Stimulated activated CD4-positive, alpha-beta T cell treated with anti-CD3 and anti-CD28 coated beads, Interleukin-12 subunit alpha, Interleukin-12 subunit beta, amount 100 ng/mL, for 24 hours (primary cell): Measurements from ENCODE around the gene SKA2.
"Not testable (repeated sequence)": the region's sequence is repeated elsewhere in the genome, so short reads cannot be mapped to it uniquely, and the experiment has no call there.

ENCODE experiments used
- DNase-seq, 2 experiments: peaks; one replicate each; pipeline ENCODE4 v3.0.0-alpha.2; 2020; ENCODE audit warnings: low read depth in 2 of 2

The SKA2 gene, protein sequence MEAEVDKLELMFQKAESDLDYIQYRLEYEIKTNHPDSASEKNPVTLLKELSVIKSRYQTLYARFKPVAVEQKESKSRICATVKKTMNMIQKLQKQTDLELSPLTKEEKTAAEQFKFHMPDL

DNA sequence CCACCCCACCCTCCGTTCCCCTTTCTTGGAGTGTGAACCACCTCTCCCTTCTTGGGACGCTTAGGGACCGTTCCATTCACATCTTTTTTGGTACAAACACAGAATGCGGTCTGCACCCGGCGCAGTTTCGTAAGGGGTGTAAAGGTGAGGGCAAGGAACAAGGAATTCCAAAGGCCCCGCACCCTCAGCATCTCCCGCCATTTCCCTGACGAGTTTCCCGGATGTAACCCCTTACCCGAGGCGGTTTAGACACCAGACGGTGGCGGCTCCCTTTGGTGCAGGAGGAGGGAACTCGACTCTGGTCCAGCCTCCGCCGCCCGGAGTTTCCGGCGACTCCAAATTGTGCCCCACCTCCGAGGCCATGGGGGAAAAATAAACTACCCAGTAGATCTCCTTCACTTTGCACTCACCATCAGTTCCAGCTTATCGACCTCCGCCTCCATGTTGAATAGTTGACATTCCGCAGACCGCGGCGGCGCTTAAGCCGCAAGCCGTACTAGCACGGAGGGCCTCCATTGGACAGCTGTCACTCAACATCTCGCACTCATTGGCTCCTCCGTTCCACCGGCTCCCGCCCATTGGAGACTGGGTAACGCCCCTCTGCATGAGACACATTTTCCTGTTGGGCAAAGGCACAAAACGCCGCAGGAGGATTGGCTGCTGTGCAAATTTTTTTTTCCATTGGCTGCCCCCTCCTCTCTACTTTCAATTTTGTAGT lies at the start of gene SKA2:
Gene SKA2, minus strand, starts transcription at position 466 of the 718 bp plus-strand sequence. Its CDS starts 23 bp downstream, at position 443.
- peak; percentile 96 to 97 for DNase-seq

DNA sequence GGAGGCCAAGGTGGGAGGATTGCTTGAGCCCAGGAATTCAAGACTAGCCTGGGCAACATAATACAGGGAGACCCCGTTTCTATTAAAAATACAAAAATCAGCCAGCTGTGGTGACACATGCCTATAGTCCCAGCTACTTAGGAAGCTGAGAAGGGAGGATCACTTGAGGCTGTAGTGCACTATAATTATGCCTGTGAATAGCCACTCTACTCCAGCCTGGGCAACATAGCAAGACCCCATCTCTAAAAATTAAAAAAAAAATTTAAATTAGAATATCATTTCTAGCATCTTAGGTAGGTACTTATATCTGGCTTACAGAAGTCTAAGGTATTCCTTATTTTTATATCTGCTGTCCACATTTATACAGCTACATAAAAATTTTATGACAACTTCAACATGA lies 47.3 kb upstream of the SKA2 start:
- no peak for DNase-seq

DNA sequence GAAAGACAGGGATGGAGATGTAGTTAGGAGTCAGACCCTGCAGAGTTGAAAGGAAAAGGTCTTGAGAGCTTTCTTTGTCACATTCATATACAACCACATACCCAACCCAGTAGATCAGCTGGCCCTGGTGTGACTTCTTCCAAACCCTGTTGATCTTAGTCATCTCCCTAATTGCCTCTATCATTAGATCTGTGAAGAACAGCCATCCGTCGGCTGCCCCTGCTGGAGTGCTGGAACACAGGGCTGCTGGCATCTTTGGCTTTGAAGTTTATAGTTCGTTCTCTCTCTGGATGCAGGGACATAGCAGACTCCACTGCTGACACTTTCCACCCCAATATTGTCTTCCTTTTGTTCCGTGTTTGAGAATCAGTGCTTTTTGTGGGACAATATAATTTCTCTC lies 44.4 kb upstream of the SKA2 start:
- DNase-seq: no peak

DNA sequence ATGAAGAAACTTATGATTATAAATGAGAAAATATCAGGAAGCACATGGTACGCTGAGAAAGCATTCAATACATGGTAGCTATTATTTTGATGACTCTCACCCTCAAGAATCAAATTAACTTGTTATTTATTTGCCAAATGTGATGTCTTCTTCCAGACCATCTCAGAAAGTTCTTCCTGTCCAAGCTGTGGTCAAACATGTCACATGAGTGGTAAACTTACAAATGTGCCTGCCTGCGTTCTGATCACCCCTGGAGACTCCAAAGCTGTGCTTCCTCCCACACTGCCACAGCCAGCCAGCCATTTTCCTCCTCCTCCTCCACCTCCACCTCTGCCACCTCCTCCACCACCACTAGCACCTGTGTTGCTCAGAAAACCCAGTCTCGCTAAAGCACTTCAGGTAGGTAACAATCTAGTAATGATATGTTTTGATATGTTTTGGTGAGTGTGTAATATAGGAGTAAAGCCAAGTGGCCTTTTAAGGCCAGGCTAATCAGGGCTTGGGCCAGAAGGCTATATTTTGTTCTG lies 38.4 kb upstream of the SKA2 start:
- DNase-seq: no peak

DNA sequence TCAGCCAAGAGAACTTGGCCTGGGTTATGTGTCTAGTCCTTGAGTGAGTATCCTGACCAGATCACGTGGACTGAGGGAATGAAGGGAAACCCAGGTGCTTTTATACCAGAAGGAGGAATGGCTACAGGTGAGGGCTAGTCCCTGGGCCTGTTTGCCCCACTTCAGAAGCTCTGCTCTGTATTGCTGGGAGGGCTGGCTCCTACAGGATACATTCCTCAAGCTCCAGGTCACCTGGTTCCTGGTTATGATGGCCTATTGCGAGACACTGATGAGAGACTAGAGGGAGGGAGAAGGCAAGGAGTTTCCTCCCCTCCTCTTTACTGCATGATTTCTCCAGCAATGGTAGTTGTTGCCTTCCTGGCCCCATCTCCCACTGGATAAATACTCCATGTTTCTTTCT lies 35.8 kb upstream of the SKA2 start:
- no peak for DNase-seq

DNA sequence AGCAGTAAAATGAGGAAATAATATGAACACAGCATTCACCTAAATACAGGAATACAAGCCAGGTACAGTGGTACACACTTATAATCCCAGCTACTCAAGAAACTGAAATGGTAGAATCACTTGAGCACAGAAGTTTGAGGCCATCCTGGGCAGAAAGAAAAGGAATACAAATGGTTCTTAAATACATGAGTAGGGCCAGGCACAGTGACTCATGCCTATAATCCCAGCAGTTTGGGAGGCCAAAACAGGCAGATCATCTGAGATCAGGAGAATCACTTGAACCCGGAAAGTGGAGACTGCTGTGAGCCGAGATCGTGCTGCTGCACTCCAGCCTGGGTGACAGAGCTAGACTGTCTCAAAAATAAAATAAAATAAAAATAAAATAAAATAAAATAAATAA lies 31.9 kb upstream of the SKA2 start:
- DNase-seq: no peak

DNA sequence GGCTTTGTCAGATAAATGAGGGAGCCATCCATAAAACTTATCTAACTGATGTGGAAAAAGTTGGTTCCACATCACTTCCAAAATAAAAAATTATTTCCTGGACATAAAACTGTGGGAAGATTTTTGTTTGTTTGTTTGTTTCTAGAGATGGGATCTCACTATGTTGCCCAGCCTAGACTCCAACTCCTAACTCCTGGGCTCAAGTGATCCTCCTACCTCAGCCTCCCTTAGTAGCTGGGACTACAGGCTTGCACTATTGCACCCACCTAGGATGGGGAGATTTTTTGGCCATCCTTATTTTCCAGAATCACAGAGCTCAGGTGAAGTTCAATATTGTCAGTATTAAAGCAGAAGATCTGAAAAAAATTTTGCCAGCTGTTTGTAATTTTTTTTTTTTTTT lies 31.0 kb upstream of the SKA2 start:
- no peak for DNase-seq

DNA sequence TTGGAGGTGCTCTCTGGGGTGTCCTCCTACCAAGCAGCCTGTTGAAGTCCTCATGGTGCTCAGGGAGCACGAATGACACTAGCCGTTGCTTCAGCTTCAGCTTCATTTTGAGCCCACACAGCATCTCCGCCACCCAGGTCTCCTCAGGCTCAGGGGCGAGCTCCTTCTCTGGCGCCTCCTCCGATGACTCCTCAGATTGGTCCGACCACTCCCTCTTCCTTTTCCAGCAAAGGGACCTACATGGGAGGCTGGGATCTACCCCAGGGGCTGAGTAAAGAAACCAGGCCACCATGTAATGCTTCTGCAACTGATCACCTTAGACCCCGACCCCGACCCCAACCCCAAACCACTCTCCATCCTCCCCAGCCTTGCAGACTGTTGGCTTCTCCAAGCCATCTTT lies 26.5 kb upstream of the SKA2 start:
- no peak for DNase-seq

DNA sequence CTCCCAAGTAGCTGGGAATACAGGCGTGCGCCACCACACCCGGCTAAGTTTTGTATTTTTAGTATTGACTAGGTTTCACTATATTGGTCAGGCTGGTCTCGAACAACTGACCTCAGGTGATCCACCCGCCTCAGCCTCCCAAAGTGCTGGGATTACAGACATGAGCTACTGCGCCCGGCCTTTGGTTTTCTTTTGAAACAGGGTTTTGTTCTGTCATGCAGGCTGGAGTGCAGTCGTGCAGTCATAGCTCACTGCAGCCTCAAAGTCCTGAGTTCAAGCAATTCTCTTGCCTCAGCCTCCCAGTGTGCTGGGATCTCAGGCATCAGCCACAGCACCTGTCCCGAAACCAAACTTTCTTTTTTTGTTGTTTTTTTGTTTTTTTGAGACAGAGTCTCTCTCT lies 25.6 kb upstream of the SKA2 start:
- no peak for DNase-seq

DNA sequence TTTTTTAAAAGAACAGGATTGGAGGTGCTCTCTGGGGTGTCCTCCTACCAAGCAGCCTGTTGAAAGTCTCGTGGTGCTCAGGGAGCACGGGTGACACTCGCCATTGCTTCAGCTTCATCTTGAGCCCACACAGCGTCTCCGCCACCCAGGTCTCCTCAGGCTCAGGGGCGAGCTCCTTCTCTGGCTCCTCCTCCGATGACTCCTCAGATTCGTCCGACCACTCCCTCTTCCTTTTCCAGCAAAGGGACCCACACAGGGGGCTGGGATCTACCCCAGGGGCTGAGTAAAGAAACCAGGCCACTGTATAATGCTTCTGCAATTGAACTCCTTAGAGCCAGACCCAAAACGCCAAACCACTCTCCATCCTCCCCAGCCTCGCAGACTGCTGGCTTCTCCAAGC lies 24.6 kb upstream of the SKA2 start:
- DNase-seq: not testable (repeated sequence)

DNA sequence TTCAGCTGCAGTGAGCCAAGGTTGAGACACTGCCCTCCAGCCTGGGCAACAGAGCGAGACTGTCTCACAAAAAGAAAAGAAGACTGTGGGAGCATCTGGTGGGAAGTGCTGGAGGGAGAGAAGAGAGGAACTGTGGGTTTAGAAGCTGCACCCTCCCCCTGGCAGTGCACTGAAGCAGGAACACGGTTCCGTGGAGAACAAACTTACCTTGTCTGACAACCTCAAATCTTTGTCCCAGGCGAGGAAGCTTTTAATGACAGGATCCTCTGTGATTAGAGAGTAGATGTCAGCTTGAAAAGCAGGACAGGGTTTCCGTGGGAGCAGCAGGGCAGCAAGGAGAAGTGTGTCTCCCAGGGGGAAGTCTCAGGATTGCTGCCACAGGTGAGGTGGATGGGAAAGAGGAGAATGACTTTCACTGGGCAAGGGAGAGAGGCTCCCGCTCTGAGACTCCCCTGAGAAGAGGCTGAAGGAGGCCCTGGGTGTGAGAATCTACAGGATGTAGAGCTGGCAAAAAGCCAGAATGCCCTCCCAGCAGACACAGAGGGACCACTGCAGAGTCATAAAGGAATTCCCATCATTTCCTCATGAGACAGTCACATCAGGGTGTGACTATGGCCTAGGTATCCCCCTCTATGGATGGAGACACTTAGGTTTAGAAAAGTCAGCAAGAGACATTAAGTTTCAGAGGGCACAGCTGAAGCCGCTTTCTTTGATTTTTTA lies 23.4 kb upstream of the SKA2 start:
- no peak for DNase-seq

DNA sequence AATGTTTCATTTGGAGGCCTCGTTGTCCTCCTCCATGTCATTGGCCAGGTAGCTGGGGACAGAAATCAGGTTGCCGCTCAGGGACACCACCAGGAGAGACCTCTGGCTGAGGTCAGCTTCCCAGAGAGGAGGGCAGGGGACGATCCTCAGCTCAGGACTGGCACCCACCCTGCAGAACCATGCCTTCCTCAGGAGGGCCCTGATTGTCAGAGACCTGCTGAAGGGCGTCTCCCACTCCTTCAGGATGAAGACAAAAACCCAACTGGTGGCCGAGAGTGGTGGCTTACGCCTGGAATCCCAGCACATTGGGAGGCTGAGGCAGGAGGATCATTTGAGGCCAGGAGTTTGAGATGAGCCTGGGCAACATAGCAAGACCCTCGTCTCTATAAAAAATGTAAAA lies 20.1 kb upstream of the SKA2 start:
- DNase-seq: no peak

DNA sequence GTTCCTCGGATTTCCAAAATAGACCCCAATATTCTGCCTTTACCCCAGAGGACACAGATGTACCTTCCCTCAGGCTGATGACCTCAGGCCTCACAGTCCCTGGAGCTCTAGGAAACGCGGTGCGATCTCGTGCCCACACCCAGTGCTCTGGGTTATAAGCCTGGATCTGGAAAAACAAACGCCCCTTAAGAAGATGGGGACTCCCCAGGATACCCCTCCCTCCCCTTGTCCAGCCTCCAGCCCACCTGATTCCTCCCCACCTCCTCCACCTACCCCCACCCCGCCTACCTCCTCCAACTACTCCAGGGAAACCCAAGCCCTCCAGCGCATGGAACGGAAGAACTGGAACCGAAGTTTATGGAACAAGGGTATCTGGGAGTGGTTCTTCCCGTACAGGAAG lies 19.7 kb upstream of the SKA2 start:
- DNase-seq: no peak

DNA sequence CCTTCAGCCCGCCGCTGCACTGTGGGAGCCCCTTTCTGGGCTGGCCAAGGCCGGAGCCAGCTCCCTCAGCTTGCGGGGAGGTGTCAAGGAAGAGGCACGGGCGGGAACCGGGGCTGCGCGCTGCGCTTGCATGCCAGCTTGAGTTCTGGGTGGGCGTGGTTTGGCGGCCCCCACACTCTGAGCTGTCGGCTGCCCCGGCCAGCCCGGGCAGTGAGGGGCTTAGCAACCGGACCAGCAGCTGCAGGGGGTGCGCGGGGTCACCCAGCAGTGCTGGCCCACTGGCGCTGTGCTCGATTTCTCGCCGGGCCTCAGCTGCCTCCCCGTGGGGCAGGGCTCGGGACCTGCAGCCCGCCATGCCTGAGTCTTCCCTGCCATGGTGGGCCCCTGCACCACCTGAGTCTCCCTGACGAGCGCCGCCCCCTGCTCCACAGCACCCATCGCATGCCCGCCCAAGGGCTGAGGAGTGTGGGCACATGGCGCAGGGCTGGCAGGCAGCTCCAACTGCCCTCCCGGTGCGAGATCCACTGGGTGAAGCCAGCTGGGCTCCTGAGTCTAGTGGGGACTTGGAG lies 17.5 kb upstream of the SKA2 start:
- DNase-seq: no peak

DNA sequence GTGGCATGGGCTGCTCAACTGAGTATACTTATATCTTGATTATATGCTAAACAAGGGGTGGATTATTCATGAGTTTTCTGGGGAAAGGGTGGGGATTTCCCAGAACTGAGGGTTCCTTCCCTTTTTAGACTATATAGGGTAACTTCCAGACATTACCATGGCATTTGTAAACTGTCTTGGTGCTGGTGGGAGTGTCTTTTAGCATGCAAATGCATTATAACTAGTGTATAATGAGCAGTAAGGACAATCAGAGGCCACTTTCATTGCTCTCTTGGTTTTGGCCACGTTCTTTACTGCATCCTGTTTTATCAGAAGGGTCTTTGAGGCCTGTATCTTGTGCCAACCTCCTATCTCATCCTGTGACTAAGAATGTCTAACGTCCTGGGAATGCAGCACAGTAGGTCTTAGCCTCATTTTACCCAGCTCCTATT lies 12.6 kb upstream of the SKA2 start:
- DNase-seq: no peak

DNA sequence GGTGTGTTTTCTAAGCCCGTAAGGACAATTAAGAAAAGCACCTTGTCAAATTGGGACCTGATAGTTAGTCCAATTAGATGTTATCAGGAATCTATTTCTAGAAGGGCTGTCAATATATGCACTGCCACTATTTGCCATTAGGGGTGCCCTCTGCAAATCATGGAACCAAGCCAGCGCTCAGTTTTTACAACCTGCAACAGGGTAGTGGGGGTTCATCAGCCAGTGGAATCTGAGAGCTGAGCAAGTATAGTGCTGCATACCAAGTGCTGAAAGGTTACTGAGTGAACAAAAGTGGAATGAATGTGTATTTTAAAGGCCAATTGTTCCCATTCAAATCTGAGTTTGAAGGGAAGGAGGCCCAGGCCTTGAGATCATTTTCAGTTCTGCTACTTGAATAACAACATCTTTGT lies 11.0 kb upstream of the SKA2 start:
- DNase-seq: no peak

DNA sequence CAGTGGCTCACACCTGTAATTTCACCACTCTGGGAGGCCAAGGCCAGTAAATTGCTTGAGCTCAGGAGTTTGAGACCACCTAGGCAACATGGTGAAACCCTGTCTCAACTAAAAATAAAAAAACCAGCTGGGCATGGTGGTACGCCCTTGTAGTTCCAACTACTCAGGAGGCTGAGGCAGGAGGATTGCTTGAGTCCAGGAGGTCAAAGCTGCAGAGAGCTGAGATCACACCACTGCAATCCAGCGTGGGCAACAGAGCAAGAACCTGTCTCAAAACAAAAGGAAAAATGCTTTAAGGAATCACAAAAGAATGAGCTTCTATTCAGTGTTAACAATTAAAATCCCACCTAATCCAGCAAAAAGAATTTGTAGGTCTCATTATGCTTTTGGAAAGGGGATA lies 6.5 kb upstream of the SKA2 start:
- no peak for DNase-seq

DNA sequence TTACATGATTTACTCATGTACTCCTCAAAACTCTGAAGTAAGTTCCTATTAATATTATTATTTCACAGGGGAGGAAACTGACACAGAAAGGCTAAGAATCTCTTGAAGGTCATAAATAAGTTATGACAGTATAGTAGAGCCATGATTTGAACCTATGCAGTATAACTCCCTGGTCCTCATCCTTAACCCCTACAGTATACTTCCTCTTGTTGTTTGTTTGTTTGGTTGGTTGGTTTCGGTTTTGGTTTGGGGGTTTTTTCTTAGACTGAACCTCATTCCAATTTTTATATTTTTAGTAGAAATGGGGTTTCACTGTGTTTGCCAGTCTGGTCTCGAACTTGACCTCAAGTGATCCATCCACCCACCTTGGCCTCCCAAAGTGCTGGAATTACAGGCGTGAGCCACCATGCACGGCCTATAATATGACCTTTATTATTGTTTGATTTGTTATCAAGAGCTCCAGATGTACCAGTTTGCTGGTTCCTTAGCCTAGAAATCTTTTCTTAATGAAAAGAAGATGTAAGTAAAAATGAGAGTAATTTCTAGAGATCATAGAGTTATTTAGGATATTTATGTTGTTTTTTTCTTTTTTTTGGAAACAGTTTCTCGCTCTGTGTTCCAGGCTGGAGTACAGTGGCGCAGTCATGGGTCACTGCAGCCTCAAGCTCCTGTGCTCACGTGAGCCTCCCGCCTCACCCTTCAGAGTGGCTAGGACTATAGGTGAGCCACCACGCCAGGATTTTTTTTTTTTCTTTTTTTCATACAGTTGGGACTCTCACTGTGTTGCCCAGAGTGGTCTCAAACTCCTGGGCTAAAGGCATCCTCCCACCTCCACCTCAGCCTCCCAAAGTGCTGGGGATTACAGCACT lies 5.4 kb upstream of the SKA2 start:
- no peak for DNase-seq

DNA sequence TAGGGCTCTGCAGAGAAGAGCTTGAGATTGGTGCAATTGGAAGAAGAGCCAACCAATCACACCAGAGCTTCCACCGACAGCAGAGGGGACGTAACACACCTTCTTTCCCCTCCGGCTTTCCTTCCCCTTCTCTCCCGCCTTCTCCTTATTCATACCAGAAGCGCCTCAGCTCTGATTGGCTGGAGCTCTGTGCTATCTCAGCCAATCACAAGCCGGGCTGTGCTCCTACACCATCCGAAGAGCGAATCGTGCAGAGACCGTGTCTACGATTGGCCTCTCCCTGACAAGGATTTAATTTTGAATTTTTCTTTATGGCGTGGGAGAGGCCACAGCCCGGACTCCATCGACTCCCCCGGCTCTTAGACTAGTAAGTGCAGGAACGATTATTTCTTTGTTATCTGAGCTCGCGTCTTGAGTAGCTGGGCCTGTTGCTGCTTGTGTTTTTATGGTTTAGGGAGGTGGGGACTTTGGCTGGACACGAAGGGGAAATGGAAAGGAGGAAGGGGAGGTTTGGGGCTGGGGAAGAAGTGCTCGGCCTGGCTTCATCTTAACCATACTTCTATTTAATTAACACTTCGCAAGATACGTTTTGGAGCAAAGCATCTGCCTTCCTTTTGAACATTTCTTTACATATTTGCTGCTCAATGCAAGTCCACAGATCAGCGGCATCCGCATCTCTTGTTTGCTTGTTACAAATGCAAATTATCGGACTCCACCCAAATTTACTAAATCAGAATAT lies 622 bp upstream of the SKA2 start, which contains the start of gene PRR11:
Gene PRR11, plus strand, starts transcription at position 308 of the 739 bp plus-strand sequence. CDS start 14,007 bp downstream, outside the sequence.
- peak; percentile 83 for DNase-seq

DNA sequence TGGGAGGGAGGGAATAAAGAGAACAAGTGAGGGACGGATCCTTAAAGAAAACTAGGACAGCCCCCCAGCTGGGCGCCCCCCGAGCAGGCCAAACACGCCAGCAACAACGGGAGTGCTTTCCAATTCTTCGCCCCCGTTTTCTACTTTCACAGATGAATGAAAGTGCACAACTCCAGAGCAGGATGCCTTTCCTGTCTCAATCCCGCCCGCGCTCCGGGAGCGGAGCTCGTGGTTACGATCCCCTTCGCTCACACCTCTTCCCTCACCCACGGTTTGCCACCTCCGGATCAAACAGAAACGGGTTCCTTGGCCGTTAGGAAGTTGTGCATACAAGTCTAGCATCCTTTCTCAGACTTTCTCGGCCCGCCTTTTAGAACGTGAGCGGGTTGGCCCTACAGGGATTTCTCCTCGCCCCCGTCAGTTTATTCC lies 680 bp downstream of the SKA2 start:
- peak; percentile 21 to 35 for DNase-seq

DNA sequence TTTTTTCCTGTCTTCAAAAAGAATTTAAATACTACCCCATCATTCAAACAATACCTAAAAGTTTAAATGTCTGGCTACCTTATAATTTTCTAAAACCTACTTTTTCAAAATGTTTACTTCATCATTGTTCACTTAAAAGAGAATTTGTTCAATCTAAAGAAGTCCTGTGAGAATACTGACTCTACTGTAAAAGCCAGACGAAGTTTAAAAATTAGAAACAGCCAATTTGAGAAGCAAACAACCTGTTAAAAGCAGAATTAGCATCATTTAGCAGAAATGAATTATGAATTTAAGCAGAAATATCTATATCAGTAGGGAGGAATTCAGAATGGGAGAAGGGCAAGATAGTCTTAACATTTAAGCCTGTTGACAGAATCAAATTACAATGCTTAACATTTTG lies 2.1 kb downstream of the SKA2 start:
- DNase-seq: no peak
